Measurements from ENCODE around the gene SPTBN4.
"Not testable (repeated sequence)": the region's sequence is repeated elsewhere in the genome, so short reads cannot be mapped to it uniquely, and the experiment has no call there.

Gene SPTBN4

DNA sequence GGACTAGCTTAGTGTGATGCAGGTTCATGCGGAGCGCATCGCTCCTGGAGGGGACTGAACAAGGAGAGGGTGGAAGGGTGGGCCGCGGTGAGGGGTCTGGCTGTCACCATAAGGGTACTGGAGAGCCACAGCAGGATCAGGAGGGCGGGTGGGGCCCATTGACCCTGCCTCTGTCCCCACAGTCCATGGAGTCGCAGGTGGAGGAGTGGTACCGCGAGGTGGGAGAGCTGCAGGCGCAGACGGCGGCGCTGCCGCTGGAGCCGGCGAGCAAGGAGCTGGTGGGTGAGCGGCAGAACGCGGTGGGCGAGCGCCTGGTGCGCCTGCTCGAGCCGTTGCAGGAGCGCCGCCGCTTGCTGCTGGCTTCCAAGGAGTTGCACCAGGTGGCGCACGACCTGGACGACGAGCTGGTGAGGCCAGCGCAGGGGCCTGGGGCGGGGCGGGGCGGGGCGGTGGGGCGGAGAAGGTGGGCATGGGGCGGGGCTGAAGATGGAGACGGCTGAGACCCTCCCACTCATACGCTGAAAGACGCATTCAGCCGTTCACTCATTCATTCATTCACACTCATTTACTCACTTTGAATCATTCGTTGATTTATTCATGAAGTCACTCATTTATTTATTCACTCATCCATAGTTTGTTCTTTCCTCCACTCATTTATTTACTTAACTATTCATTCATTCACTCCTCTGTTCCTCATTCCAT is 82.4 kb downstream of the SPTBN4 start:
- FAIRE-seq (peak; percentile 83), DNase-seq (ENCODE audit: insufficient read length) (peak; percentile 72)
- no peak for TF ChIP-seq POLR2A (IDR thresholded peaks at IDR 0.05; ENCODE audit: low read depth, low read length)
- no peak for TF ChIP-seq POLR2AphosphoS5 (IDR thresholded peaks at IDR 0.05; ENCODE audit: low read depth, low read length)
- no peak for TF ChIP-seq TAF1 (IDR thresholded peaks at IDR 0.05; ENCODE audit: borderline replicate concordance, low read depth, low read length)

DNA sequence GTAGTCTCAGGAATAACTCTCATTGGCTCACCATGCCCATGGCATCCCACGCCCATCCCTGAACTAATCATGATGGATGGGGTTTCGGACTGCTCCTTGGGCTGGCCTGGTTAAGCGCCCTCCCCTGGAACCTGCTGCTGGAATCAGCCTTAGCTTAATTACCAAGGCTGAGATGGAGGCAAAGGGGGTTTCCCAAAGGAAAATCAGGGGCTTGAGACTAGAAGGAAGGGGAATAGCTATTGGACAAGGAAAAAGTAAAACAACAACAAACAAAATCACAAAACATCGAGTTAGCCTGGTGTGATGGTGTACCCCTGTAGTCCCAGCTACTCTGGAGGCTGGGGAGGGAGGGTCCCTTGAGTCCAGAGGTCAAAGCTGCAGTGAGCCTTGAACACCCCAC is 84.2 kb downstream of the SPTBN4 start:
- no peak for DNase-seq (ENCODE audit: insufficient read length)
- TF ChIP-seq TAF1 (IDR thresholded peaks at IDR 0.05; ENCODE audit: borderline replicate concordance, low read depth, low read length) (no peak), POLR2AphosphoS5 (IDR thresholded peaks at IDR 0.05; ENCODE audit: low read depth, low read length) (no peak), POLR2A (IDR thresholded peaks at IDR 0.05; ENCODE audit: low read depth, low read length) (no peak)
- FAIRE-seq: no peak

- DNase-seq (ENCODE audit: insufficient read length) (no peak), FAIRE-seq (no peak)
- TF ChIP-seq POLR2A (IDR thresholded peaks at IDR 0.05; ENCODE audit: low read depth, low read length) (no peak), POLR2AphosphoS5 (IDR thresholded peaks at IDR 0.05; ENCODE audit: low read depth, low read length) (no peak)
These were observed 86.0 kb downstream of the SPTBN4 start for GRCh38 chr19:40552848-40553247.

- no peak for DNase-seq (ENCODE audit: insufficient read length)
- no peak for FAIRE-seq
These were observed 87.4 kb downstream of the SPTBN4 start for GRCh38 chr19:40553885-40554857.

DNA sequence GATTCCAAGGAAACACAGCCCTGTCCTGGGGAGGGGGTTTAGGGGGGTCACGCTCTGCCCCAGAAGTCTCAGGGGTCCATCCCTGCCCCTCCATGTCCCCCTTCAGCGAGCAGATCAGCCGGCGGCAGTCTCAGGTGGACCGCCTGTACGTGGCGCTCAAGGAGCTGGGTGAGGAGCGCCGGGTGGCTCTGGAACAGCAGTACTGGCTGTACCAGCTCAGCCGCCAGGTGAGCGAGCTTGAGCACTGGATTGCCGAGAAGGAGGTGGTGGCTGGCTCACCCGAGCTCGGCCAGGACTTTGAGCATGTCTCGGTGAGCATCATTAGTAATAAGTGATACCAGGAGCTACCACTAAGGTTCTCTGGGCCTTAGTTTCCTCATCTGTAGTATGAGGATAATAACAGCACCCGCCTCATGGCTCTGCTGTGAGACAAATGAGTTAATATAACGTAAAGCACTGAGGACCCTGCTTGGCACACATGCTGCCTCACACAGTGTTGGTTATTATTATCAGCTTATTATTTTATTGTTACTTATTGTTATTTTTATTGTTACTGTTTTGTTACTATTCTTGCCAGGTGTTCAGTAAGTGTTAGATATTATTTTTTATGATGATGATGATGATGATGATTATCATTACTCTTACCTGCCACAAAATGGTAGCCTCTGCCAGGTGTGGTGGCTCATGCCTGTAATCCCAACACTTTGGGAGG is 89.3 kb downstream of the SPTBN4 start:
- no peak for TF ChIP-seq POLR2AphosphoS5 (IDR thresholded peaks at IDR 0.05; ENCODE audit: low read depth, low read length)
- TF ChIP-seq POLR2A (IDR thresholded peaks at IDR 0.05; ENCODE audit: low read depth, low read length): no peak
- no peak for TF ChIP-seq TAF1 (IDR thresholded peaks at IDR 0.05; ENCODE audit: borderline replicate concordance, low read depth, low read length)
- no peak for DNase-seq (ENCODE audit: insufficient read length)
- no peak for FAIRE-seq

More at GRCh38 chr19:40553885-40554857, 87.4 kb downstream of the SPTBN4 start:
- TF ChIP-seq POLR2A (IDR thresholded peaks at IDR 0.05; ENCODE audit: low read depth, low read length) (no peak), TAF1 (IDR thresholded peaks at IDR 0.05; ENCODE audit: borderline replicate concordance, low read depth, low read length) (no peak), POLR2AphosphoS5 (IDR thresholded peaks at IDR 0.05; ENCODE audit: low read depth, low read length) (no peak)

GRCh38 chr19:40556953-40557530 is 90.2 kb downstream of the SPTBN4 start:
- FAIRE-seq (no peak), DNase-seq (ENCODE audit: insufficient read length) (no peak)
- TF ChIP-seq TAF1 (IDR thresholded peaks at IDR 0.05; ENCODE audit: borderline replicate concordance, low read depth, low read length): no peak
- no peak for TF ChIP-seq POLR2AphosphoS5 (IDR thresholded peaks at IDR 0.05; ENCODE audit: low read depth, low read length)

DNA sequence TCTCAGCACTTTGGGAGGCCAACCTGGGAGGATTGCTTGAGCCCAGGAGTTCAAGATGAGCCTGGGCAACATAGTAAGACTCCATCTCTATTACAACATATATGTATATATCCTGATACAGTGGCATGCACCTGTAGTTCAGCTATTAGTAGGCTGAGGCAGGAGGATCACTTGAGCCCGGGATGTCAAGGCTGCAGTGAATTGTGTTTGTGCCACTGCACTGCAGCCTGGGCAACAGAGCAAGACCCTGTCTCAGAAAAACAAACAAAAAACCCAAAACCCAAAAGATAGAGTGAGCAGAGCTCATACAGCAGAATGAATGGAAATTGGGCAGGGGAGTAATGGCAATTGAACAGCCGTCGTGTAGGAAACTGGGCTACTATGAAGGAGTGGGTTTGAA is 92.6 kb downstream of the SPTBN4 start:
- TF ChIP-seq TAF1 (IDR thresholded peaks at IDR 0.05; ENCODE audit: borderline replicate concordance, low read depth, low read length): no peak
- no peak for TF ChIP-seq POLR2A (IDR thresholded peaks at IDR 0.05; ENCODE audit: low read depth, low read length)
- no peak for TF ChIP-seq POLR2AphosphoS5 (IDR thresholded peaks at IDR 0.05; ENCODE audit: low read depth, low read length)
- FAIRE-seq: no peak
- DNase-seq (ENCODE audit: insufficient read length): no peak

- no peak for DNase-seq (ENCODE audit: insufficient read length)
- TF ChIP-seq POLR2AphosphoS5 (IDR thresholded peaks at IDR 0.05; ENCODE audit: low read depth, low read length): no peak
- no peak for TF ChIP-seq POLR2A (IDR thresholded peaks at IDR 0.05; ENCODE audit: low read depth, low read length)
- no peak for TF ChIP-seq TAF1 (IDR thresholded peaks at IDR 0.05; ENCODE audit: borderline replicate concordance, low read depth, low read length)
- FAIRE-seq: no peak
These were observed 93.3 kb downstream of the SPTBN4 start for GRCh38 chr19:40560092-40560507.

GRCh38 chr19:40561947-40562346 is 95.1 kb downstream of the SPTBN4 start:
- DNase-seq (ENCODE audit: insufficient read length) (no peak), FAIRE-seq (no peak)
- TF ChIP-seq TAF1 (IDR thresholded peaks at IDR 0.05; ENCODE audit: borderline replicate concordance, low read depth, low read length) (no peak), POLR2AphosphoS5 (IDR thresholded peaks at IDR 0.05; ENCODE audit: low read depth, low read length) (no peak), POLR2A (IDR thresholded peaks at IDR 0.05; ENCODE audit: low read depth, low read length) (no peak)

DNA sequence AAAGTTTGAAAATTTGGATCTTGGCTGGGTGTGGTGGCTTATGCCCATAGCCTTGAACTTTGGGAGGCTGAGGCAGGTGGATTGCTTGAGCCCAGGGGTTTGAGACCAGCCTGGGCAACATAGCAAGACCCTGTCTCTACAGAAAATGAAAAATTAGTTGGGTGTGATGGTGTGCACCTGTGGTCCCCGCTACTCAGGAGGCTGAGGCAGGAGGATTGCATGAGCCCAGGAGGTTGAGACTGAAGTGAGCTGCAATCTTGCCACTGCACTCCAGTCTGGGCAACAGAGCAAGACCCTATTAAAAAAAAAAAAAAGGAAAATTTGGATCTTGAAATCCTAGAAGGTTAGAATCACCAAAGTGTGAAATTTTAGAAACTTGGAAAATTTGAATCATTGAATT is 97.7 kb downstream of the SPTBN4 start:
- FAIRE-seq; DNase-seq (ENCODE audit: insufficient read length): not testable (repeated sequence)

GRCh38 chr19:40565355-40565754 is 98.6 kb downstream of the SPTBN4 start:
- TF ChIP-seq TAF1 (IDR thresholded peaks at IDR 0.05; ENCODE audit: borderline replicate concordance, low read depth, low read length): no peak
- TF ChIP-seq POLR2AphosphoS5 (IDR thresholded peaks at IDR 0.05; ENCODE audit: low read depth, low read length): no peak
- TF ChIP-seq POLR2A (IDR thresholded peaks at IDR 0.05; ENCODE audit: low read depth, low read length): no peak
- FAIRE-seq (no peak), DNase-seq (ENCODE audit: insufficient read length) (no peak)
